Measurements from ENCODE around the gene NIPBL. TPM values are rescaled to one million over a fixed set of nuclear protein-coding genes. Genes with fewer than 3 reads are reported as not detected.

NIPBL gene
- total RNA-seq, 1 experiment from 2014 or later: 10.6 TPM

DNA sequence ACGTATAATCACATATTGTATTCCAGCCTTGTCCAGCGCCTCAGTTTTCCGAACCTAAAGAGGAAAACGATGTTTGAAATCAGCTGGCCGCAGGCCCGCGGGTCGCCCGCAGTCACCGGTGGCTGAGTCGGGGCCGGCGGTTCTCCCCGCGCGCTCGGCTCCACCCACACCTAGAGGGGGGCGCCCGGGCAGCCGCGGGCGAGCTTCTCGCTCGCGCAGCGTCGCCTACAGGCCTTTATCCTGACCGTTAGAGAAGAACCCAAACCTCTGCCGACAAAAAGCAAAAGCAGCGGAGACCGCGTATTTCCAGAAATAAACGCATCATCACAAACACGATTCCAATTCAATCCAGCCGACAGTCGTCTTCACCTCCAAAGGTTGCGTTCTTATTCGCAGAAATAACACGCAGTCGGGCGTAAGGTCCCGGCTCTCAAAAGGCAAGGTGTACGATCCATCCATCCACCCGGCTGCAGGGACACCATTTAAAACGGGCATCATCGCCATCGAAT is 725 bp upstream of the NIPBL start:
- Histone ChIP-seq H3K36me3 (peaks cover 12% of the 10 kb centered on the region), H3K27me3 (no peaks in the 10 kb centered on the region), H3K9me3 (no peaks in the 10 kb centered on the region), H3K4me3 (peak overlapping the region; percentile 83)
- peak; percentile 80 for DNase-seq

DNA sequence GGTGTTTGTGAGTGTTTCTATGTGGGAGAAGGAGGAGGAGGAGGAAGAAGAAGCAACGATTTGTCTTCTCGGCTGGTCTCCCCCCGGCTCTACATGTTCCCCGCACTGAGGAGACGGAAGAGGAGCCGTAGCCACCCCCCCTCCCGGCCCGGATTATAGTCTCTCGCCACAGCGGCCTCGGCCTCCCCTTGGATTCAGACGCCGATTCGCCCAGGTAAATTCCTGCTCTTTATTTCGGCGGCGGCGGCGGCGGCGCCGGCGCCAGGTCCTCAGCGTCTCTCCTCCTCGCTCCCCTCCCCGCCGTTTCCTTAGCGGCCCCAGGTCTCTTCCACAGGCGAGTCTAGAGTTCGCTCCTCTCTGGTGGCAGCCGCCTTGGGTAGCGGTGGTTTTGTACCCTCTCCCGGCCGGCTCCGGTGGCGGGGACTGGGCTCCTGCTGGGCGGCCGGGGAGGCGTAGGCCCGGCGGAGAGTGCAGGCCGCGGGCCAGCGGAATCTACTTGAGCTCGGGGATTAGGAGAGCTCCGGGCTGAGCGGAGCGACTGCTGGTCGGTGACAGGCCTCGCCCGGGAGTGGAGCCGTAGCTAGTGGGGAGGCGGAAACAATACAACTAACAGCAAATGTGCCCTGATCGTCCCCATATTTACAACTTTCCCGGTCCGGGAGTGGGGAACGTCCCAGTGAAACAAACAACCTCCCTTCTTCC is 547 bp downstream of the NIPBL start:
- Histone ChIP-seq H3K9me3 (no peaks in the 10 kb centered on the region), H3K27me3 (no peaks in the 10 kb centered on the region), H3K4me3 (peak overlapping the region; percentile 83), H3K36me3 (peaks cover 4% of the 10 kb centered on the region)
- peak; percentile 62 for DNase-seq

DNA sequence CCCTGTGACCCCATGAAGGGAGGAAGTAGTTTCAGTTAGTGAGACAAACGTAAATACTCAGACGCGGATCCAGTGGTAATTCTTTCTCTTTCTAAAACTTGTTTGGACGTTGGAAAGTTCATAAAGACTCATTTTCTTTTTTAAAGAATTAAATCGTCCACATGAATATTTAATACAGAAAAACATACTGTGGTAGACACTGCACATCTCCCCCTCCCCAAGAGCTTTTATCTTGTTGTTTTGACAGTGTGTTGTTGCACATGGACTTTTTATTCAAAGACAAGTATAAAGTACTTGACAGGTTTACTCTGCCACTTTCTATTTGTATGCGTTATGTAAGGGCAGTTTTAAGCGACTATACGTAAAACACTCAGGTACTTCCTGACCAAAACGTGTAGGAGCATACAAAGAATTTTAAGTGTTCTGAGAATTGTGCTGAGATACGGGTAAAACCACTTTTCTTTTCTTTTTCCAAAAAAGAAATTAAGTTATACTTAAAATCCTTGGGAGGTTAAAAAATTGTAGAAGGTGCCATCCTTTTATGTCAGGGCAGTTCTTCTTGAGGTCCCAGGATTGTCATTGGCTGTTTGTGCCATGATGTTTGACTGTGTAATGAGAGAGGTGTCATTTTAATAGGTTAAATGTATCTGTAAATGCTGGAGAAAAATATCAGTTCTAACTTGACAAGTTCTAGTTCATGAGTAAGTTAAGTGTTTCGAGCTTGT is 1.3 kb downstream of the NIPBL start:
- no peaks in the 10 kb centered on the region for H3K27me3 ChIP-seq
- H3K9me3 ChIP-seq: no peaks in the 10 kb centered on the region
- H3K36me3 ChIP-seq: no peaks in the 10 kb centered on the region; the same call in 1 of the 2 replicates

DNA sequence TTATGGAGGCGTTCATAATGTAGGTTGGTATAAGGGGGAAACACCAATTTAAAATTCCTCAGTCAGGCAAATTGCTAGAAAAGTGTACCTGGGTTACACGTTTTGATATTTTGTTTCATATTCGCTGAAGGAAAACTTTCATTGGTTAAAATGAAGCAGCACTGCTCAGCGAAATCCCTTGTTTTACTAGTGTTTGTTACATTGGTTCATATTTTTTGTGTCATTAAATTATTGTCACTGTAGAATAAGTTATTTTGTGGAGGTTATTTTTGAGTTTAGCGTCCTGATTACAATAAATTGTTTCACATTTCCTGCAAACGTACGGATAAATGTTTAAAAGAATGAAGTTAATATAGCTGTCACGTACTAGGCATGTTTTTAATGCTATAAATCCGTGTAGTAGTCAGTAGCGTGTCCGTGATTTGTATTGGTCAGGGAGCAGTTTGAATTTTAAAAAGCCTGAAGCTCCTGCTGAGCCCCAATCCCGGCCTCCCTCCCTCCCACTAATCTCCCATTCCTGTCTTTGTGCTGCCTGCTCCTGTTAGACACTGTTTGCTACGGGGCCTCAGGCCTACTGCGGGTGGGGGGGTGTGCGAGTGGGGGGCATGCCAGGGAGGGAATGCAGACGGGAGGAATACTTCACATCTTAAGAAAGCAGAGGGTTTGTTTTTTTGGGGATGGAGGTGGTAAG is 2.0 kb downstream of the NIPBL start:
- Histone ChIP-seq H3K9me3 (no peaks in the 10 kb centered on the region), H3K36me3 (no peaks in the 10 kb centered on the region; the same call in 1 of the 2 replicates), H3K27me3 (no peaks in the 10 kb centered on the region), H3K4me3 (peak overlapping the region; percentile 83)
- peak; percentile 73 for DNase-seq

More for the DNA sequence above, 1.3 kb downstream of the NIPBL start:
- DNase-seq: no peak
- H3K4me3 ChIP-seq: peak overlapping the region; percentile 83

DNA sequence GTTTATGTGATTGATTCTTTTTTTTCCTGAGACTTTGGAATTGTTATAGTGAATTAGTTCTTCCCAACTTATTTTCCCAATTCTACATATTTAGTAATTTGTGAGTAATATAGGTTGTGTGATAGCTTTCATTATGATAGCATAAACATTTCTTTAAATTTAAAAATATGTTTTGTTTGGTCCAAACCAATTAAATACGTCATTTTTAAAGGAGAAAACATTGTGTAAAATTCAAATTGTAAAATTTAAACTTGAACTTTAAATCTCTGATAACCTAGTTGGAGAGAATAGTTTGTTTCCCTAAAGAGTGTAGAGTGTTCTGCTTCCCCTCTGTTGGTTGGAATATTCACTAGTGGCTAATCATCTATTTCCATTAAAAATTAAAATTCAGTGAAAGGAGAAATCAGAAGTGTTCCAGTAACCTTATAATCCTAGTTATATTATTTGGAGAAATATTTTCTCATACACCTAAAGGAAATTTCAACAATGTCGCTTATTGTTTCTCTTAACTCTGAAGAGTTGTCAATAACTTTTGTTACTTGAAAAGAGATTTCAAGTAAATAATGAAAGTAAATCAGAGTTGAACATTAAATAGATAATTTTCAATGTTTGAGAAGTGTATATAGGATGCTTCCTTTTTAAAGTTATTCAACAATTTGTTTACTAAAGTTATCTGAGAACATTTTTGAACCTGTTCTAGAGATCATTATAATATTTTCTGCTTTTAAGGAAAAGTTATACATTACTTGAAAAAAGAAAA is 2.9 kb downstream of the NIPBL start:
- Histone ChIP-seq H3K4me3 (peak overlapping the region; percentile 83), H3K36me3 (no peaks in the 10 kb centered on the region; the same call in 1 of the 2 replicates), H3K27me3 (no peaks in the 10 kb centered on the region), H3K9me3 (no peaks in the 10 kb centered on the region)
- no peak for DNase-seq

DNA sequence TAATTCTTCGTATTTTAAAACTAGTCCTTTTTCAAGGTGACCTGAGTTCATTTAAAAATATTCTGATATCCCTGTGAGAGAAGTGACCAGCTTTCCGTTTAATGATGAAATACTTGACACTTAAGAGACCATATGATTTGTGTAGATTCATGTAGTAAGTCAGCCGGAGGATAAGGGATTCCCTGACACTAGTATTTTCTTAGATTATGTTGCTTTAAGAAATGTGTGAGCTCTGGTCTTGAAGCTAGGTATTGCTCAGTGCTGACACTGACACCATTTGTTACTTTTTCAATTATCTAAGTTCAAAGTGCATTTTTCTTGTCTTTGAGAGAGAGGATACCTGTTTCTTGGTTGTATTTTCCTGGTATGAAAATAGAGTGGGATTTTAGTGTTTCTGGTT is 4.2 kb downstream of the NIPBL start:
- no peaks in the 10 kb centered on the region for H3K36me3 ChIP-seq
- H3K27me3 ChIP-seq: no peaks in the 10 kb centered on the region
- DNase-seq: no peak
- no peaks in the 10 kb centered on the region for H3K9me3 ChIP-seq
- H3K4me3 ChIP-seq: no peak overlapping the region

DNA sequence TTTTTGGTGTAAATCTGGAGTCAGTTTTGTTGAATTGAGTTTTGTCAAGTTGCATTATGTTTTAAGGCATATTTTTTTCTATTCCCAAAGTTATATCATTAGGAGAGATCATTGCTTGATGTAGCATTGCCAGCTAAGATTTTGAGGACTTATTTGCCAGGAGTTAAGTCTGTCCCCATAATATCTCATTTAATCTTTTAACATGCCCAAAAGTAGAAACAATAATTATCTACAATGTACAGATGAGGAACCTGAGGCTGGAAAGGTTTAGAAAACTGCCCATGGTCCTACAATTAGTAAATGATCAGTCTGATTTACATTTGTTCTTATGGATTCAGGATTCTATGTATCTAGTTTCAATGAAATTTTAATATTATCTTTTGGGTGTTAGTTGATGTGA is 4.7 kb downstream of the NIPBL start:
- DNase-seq: no peak
- Histone ChIP-seq H3K9me3 (no peaks in the 10 kb centered on the region), H3K36me3 (no peaks in the 10 kb centered on the region), H3K27me3 (no peaks in the 10 kb centered on the region), H3K4me3 (no peak overlapping the region)

DNA sequence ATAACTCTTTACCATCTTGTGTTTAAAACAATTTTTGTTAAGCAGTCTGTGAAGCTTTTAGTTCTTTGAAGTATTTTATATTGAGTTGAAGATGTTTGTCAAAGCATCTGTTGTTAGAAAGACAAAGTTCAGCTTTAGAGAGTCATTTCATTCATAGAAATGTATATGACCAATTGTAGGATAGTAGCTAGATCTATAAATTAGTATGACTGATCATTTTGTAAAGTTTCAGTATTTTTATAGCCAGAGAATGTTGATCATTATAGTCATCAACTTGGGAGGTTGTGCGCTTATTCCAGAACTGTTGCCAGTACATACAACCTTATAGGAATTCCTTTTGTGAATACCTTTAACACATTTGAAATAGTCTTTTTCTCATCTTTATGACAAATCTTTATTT is 5.2 kb downstream of the NIPBL start:
- no peak for DNase-seq
- no peaks in the 10 kb centered on the region for H3K9me3 ChIP-seq
- no peak overlapping the region for H3K4me3 ChIP-seq
- H3K36me3 ChIP-seq: no peaks in the 10 kb centered on the region
- H3K27me3 ChIP-seq: no peaks in the 10 kb centered on the region

DNA sequence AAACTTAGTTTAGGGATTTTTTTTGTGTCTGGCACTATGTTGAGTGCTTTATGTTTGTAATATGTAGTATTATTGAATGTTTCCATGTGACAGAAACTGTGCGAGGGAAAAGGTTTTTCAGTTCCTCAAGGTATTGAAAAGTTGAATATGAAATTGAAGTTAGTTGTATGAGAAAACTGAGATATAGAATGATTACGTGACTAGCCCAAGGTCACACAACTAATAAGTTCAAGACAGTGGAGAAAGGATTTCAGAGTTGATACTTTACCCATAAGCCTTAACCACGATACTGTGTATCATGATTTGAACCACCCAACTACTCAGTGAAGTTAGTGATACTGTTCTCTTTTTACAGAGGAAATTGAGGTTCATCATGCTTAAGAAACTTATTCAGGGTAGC is 5.7 kb downstream of the NIPBL start:
- no peak for DNase-seq
- no peaks in the 10 kb centered on the region; the same call in 1 of the 2 replicates for H3K36me3 ChIP-seq
- no peaks in the 10 kb centered on the region for H3K27me3 ChIP-seq
- no peak overlapping the region for H3K4me3 ChIP-seq
- H3K9me3 ChIP-seq: no peaks in the 10 kb centered on the region

DNA sequence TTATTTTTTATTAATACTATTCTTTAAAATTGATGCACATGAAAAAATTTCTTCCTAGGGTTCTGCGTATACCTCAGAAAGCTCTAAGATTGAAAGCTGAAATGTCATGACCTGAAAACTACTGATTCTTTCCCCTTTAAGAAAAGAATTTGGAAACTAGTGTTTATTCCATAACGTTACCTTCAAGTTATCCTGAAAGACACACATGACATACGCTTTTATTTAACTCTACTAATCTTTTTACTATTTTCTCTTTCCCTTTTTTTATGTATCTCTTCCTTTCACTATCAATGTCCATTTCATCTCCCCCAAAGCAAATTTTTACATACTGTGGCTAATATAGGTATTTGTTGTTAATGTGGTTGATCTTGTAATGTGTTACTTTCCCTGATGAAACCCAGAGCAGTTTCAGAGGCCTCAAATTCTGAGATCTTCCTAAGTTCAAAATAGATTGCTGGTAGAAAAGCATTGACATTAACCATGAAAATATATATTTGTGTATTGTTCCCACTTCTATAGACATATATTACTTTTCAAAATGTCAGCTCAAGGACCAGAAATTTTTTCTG is 7.4 kb downstream of the NIPBL start:
- no peaks in the 10 kb centered on the region; the same call in 1 of the 2 replicates for H3K36me3 ChIP-seq
- no peak for DNase-seq
- no peak overlapping the region for H3K4me3 ChIP-seq
- H3K9me3 ChIP-seq: no peaks in the 10 kb centered on the region
- H3K27me3 ChIP-seq: no peaks in the 10 kb centered on the region

DNA sequence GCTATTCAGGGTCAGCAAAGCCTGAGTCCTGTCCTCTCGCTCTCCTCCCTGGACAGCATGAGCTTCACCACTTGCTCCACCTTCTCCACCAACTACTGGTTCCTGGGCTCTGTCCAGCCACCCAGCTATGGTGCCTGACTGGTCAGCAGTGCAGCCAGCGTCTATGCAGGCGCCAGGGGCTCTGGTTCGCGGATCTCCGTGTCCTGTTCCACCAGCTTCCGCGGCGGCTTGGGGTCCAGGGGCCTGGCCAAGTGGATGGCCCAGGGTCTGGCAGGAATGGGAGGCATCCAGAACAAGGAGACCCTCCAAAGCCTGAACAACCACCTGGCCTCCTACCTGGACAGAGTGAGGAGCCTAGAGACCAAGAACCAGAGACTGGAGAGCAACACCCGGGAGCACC is 8.6 kb downstream of the NIPBL start:
- no peaks in the 10 kb centered on the region; the same call in 1 of the 2 replicates for H3K36me3 ChIP-seq
- no peaks in the 10 kb centered on the region for H3K27me3 ChIP-seq
- DNase-seq: no peak

DNA sequence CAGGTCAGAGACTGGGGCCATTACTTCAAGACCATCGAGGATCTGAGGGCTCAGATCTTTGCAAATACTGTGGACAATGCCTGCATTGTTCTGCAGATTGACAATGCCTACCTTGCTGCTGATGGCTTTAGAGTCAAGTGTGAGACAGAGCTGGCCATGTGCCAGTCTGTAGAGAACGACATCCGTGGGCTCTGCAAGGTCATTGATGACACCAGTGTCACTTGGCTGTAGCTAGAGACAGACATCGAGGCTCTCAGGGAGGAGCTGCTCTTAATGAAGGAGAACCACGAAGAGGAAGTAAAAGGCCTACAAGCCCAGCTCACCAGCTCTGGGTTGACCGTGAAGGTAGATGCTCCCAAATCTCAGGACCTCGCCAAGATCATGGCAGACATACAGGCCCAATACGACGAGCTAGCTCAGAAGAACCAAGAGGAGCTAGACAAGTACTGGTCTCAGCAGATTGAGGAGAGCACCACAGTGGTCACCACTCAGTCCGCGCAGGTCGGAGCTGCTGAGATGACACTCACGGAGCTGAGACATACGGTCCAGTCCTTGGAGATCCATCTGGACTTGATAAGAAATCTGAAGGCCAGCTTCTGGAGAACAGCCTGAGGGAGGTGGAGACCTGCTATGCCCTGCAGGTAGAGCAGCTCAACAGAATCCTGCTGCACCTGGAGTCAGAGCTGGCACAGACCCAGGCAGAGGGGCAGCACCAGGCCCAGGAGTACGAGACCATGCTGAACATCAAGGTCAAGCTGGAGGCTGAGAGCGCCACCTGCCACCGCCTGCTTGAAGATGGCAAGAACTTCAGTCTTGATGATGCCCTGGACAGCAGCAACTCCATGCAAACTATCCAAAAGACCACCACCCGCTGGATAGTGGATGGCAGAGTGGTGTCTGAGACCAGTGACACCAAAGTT is 9.3 kb downstream of the NIPBL start:
- H3K9me3 ChIP-seq: no peaks in the 10 kb centered on the region
- no peak overlapping the region for H3K4me3 ChIP-seq
- no peak for DNase-seq
- H3K36me3 ChIP-seq: peaks cover 4% of the 10 kb centered on the region; the same call in 1 of the 2 replicates
- H3K27me3 ChIP-seq: no peaks in the 10 kb centered on the region

More for the DNA sequence above, 8.6 kb downstream of the NIPBL start:
- Histone ChIP-seq H3K4me3 (no peak overlapping the region), H3K9me3 (no peaks in the 10 kb centered on the region)

DNA sequence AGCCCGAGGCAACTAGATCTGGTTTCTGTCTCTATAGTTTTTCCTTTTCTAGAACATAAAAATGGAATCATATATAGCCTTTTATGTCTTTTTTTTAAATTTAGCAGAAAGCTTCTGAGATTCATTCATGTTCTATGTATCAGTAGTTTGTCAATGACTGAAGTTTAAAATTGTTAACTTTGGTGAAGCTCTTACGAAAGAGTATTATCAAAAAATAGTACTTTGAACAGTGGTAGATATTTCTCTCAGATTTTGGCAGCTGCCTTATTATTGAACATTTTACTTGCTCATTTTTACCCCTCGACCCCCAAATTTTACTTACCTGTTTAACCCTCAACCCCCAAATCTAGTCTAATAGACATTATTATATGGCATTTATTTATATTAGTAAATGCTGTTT is 10.2 kb downstream of the NIPBL start:
- DNase-seq: no peak
- H3K27me3 ChIP-seq: no peaks in the 10 kb centered on the region
- H3K9me3 ChIP-seq: no peaks in the 10 kb centered on the region; the same call in 1 of the 2 replicates
- peaks cover 6% of the 10 kb centered on the region; the same call in 1 of the 2 replicates for H3K36me3 ChIP-seq
- no peak overlapping the region for H3K4me3 ChIP-seq

DNA sequence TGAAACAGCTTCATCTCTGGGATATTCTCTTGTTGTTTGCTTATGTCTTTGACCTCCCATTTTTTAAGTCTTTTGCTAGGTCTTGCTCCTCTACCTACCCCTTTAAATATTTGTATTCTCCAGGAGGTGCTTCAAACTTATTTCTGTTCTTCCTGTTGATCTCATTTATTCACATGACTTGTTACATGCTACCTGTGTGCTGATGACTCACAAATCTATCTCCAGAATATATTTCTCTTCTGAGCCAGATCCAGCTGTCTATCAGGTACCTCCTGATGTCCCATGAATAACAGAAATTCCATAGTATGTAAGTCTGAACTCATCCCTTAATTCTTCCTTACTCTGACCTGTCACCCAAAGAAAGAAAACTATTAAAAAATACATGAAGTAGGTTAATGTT is 11.0 kb downstream of the NIPBL start:
- H3K27me3 ChIP-seq: no peaks in the 10 kb centered on the region
- no peak for DNase-seq
- H3K9me3 ChIP-seq: no peaks in the 10 kb centered on the region; the same call in 1 of the 2 replicates
- peaks cover 6% of the 10 kb centered on the region; the same call in 1 of the 2 replicates for H3K36me3 ChIP-seq
- H3K4me3 ChIP-seq: no peak overlapping the region

DNA sequence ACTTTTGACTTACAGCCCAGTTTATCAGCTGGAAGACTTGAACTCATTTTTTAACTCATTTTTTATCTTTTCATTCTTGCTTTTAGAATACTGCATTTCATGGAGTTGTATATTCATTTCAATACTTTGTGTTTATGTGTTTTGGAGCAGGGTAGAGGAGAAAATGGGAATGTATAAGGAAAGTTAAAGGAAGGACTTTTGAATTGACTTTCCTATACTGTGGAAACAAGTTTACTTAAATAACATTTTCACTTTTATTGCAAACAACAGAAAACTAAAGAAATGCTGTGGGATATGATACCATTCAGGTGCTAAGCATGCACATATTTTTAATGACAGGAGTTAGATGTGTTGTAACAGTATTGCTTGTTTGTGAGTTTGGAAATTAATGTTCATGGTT is 11.7 kb downstream of the NIPBL start:
- Histone ChIP-seq H3K4me3 (no peak overlapping the region), H3K9me3 (no peaks in the 10 kb centered on the region; the same call in 1 of the 2 replicates), H3K36me3 (peaks cover 6% of the 10 kb centered on the region; the same call in 1 of the 2 replicates), H3K27me3 (no peaks in the 10 kb centered on the region)
- DNase-seq: no peak

All from MG63 (cell line).